HCT116 (cell line): ENCODE measurements around the gene NTNG2. TPM values are rescaled to one million over a fixed set of nuclear protein-coding genes. Genes with fewer than 3 reads are reported as not detected.

Experiments
- ATAC-seq: fragments of 200-7000 bp; cut with Tn5 transposase; 2 replicates; pipeline ENCODE4 v1.9.1; 2020; ENCODE audit warnings: mild to moderate bottlenecking, moderate library complexity
- BruUV-seq: library from RNA; stranded (reverse); fragments of 400-500 nt; replicated peaks from 2 replicates; lab custom pipeline; 2021; lab: Mats Ljungman, UMichigan
- CTCF ChIA-PET: fragments of 300-600 bp; sonication (Branson Sonifier 250); formaldehyde crosslinking; loops from one replicate; lab custom pipeline; 2021; ENCODE audit warnings: antibody characterized with exemption; lab: Charles Lee
- POLR2A ChIA-PET: fragments of 300-600, 350-600 bp; sonication (Branson Sonifier 250); formaldehyde crosslinking; loops from one replicate; lab custom pipeline; 2021; ENCODE audit warnings: antibody characterized with exemption; lab: Charles Lee
- RAD21 ChIA-PET, 2 experiments: fragments of 300-600 bp; sonication (Branson Sonifier 250); formaldehyde crosslinking; loops; one replicate each; lab custom pipeline; 2023; ENCODE audit warnings: low total read pairs in 2 of 2; ENCODE audit not compliant: uncharacterized antibody in 2 of 2, unreplicated experiment in 2 of 2, low non-redundant PET in 1 of 2; lab: Charles Lee
- DNase-seq: peaks from one replicate; pipeline ENCODE4 v3.0.0-alpha.2; 2010; ENCODE audit warnings: low read depth, low spot score
- H2AFZ ChIP-seq: fragments of 200-600 bp; shearing (Covaris generic), sonication (generic); 2 replicates; pipeline ENCODE4 v1.6.1; 2017; ENCODE audit warnings: low read depth, mixed run types, mixed read lengths, antibody characterized with exemption, low read length; ENCODE audit not compliant: poor library complexity, severe bottlenecking
- H3K27ac ChIP-seq: 2 replicates; pipeline ENCODE4 v1.5.1; 2012; ENCODE audit warnings: low read depth, low read length
- H3K27me3 ChIP-seq: fragments of 200-600 bp; sonication (generic); 2 replicates; pipeline ENCODE4 v1.6.1; 2016; ENCODE audit warnings: mixed run types, low read length, mixed read lengths; ENCODE audit not compliant: insufficient read depth
- H3K36me3 ChIP-seq, 2 experiments: fragments of 200-500 bp in 1 of 2; fragments of 200-600 bp in 1 of 2; sonication (Bioruptor generic) in 1 of 2; sonication (generic) in 1 of 2; 2 replicates each; pipeline versions ENCODE4 v1.5.1 to v1.6.1; 2014 to 2016; ENCODE audit warnings: low read length in 2 of 2, inconsistent platforms in 1 of 2, mixed read lengths in 1 of 2, mixed run types in 1 of 2; ENCODE audit not compliant: insufficient read depth in 2 of 2, control insufficient read depth in 1 of 2
- H3K4me1 ChIP-seq, 2 experiments: fragments of 200-600 bp in 1 of 2; sonication (generic) in 1 of 2; 2 replicates each; pipeline versions ENCODE4 v1.5.1 to v1.6.1; 2012 to 2017; ENCODE audit warnings: low read length in 2 of 2, inconsistent platforms in 1 of 2, mild to moderate bottlenecking in 1 of 2, mixed read lengths in 1 of 2, mixed run types in 1 of 2, moderate library complexity in 1 of 2; ENCODE audit not compliant: insufficient read depth in 2 of 2, control insufficient read depth in 1 of 2
- H3K4me2 ChIP-seq: fragments of 200-600 bp; sonication (generic); 2 replicates; pipeline ENCODE4 v1.6.1; 2017; ENCODE audit warnings: mixed run types, low read length, mixed read lengths
- H3K4me3 ChIP-seq, 2 experiments: fragments of 200-600 bp in 1 of 2; sonication (generic) in 1 of 2; replicated peaks in 1 of 2; 2 replicates each; pipeline ENCODE4 v1.5.1; 2011 to 2016; ENCODE audit warnings: low read length in 2 of 2, control low read depth in 1 of 2, low read depth in 1 of 2, mild to moderate bottlenecking in 1 of 2, mixed read lengths in 1 of 2, mixed run types in 1 of 2
- H3K79me2 ChIP-seq: fragments of 200-600 bp; sonication (generic); 2 replicates; pipeline ENCODE4 v1.6.1; 2017; ENCODE audit warnings: mild to moderate bottlenecking, mixed run types, low read length, moderate library complexity, mixed read lengths; ENCODE audit not compliant: insufficient read depth
- H3K9ac ChIP-seq: fragments of 200-600 bp; sonication (generic); 2 replicates; pipeline ENCODE4 v1.6.1; 2016; ENCODE audit warnings: low read length, mixed read lengths
- H3K9me2 ChIP-seq: fragments of 200-600 bp; sonication (generic), shearing (Covaris generic); 2 replicates; pipeline ENCODE4 v1.6.1; 2017; ENCODE audit warnings: mixed run types, mild to moderate bottlenecking, moderate library complexity; ENCODE audit not compliant: insufficient read depth
- H3K9me3 ChIP-seq, 2 experiments: fragments of 200-500 bp in 1 of 2; fragments of 200-600 bp in 1 of 2; sonication (Bioruptor generic) in 1 of 2; sonication (generic) in 1 of 2; 2 replicates each; pipeline ENCODE4 v1.6.1; 2014 to 2017; ENCODE audit warnings: low read length in 2 of 2, mixed read lengths in 2 of 2, inconsistent platforms in 1 of 2, low read depth in 1 of 2, mild to moderate bottlenecking in 1 of 2, mixed run types in 1 of 2, moderate library complexity in 1 of 2; ENCODE audit not compliant: control insufficient read depth in 1 of 2, insufficient read depth in 1 of 2
- H4K20me1 ChIP-seq: fragments of 200-600 bp; sonication (generic), shearing (Covaris generic); 2 replicates; pipeline ENCODE4 v1.6.1; 2017; ENCODE audit warnings: mixed run types, mild to moderate bottlenecking, moderate library complexity; ENCODE audit not compliant: insufficient read depth
- CEBPB ChIP-seq: IDR thresholded peaks from 2 replicates; pipeline ENCODE4 v1.6.1; 2012; ENCODE audit warnings: low read depth
- EZH2phosphoT487 ChIP-seq: fragments of 200-600 bp; IDR thresholded peaks from 2 replicates; pipeline ENCODE4 v1.6.1; 2018; ENCODE audit warnings: antibody characterized with exemption, borderline replicate concordance
- FOSL1 ChIP-seq: IDR thresholded peaks from 2 replicates; pipeline ENCODE4 v1.6.1; 2012; ENCODE audit warnings: low read depth
- POLR2A ChIP-seq: IDR thresholded peaks from 2 replicates; pipeline ENCODE4 v1.7.0; 2011; ENCODE audit warnings: borderline replicate concordance; ENCODE audit not compliant: insufficient read depth, insufficient read length; ENCODE audit errors: extremely low read depth
- POLR2AphosphoS5 ChIP-seq: IDR thresholded peaks from 2 replicates; pipeline ENCODE4 v1.6.1; 2011; ENCODE audit warnings: mild to moderate bottlenecking, low read depth, low read length, moderate library complexity
- RAD21 ChIP-seq: IDR thresholded peaks from 2 replicates; pipeline ENCODE4 v1.6.1; 2012; ENCODE audit warnings: low read depth, mild to moderate bottlenecking
- REST ChIP-seq: IDR thresholded peaks from 2 replicates; pipeline ENCODE4 v1.6.1; 2012; ENCODE audit warnings: low read depth
- SRF ChIP-seq: IDR thresholded peaks from 2 replicates; pipeline ENCODE4 v1.6.1; 2012; ENCODE audit warnings: low read depth
- YY1 ChIP-seq: IDR thresholded peaks from 2 replicates; pipeline ENCODE4 v1.6.1; 2011; ENCODE audit warnings: low read length, low read depth, moderate library complexity, mild to moderate bottlenecking; ENCODE audit not compliant: insufficient replicate concordance; ENCODE audit errors: extremely low read depth
- intact Hi-C: fragments of 100-400 bp; cut with micrococcal nuclease; formaldehyde crosslinking; loops from 2 replicates; pipeline ENCODE4 v1.10.0; 2022
- total RNA-seq: library from RNA; stranded (reverse); gene quantifications from one replicate; pipeline ENCODE4 v1.2.1, GENCODE V29; 2021; ENCODE audit not compliant: unreplicated experiment
- TF ChIP-seq, protein P1 (sequence below): IDR thresholded peaks from 2 replicates; pipeline ENCODE4 v1.6.1; 2011; ENCODE audit warnings: mild to moderate bottlenecking, low read length, moderate library complexity; ENCODE audit not compliant: insufficient replicate concordance; ENCODE audit errors: extremely low read depth
- TF ChIP-seq, protein P2 (sequence below), 3 experiments: fragments of 200-600 bp in 1 of 3; sonication (generic) in 1 of 3; IDR thresholded peaks in 2 of 3; conservative IDR thresholded peaks in 1 of 3; 2 replicates each; pipeline ENCODE4 v1.5.1; 2012 to 2017; ENCODE audit warnings: low read depth in 2 of 3, low read length in 2 of 3, antibody characterized with exemption in 1 of 3, borderline replicate concordance in 1 of 3, control low read depth in 1 of 3, mild to moderate bottlenecking in 1 of 3, mixed read lengths in 1 of 3, mixed run types in 1 of 3, moderate library complexity in 1 of 3; ENCODE audit not compliant: insufficient read depth in 1 of 3

The NTNG2 gene
- total RNA-seq, 1 experiment from 2014 or later, result 2.5 TPM

- TF ChIP-seq, protein P1, sequence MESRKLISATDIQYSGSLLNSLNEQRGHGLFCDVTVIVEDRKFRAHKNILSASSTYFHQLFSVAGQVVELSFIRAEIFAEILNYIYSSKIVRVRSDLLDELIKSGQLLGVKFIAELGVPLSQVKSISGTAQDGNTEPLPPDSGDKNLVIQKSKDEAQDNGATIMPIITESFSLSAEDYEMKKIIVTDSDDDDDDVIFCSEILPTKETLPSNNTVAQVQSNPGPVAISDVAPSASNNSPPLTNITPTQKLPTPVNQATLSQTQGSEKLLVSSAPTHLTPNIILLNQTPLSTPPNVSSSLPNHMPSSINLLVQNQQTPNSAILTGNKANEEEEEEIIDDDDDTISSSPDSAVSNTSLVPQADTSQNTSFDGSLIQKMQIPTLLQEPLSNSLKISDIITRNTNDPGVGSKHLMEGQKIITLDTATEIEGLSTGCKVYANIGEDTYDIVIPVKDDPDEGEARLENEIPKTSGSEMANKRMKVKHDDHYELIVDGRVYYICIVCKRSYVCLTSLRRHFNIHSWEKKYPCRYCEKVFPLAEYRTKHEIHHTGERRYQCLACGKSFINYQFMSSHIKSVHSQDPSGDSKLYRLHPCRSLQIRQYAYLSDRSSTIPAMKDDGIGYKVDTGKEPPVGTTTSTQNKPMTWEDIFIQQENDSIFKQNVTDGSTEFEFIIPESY, result no peak
- TF ChIP-seq POLR2AphosphoS5, result no peak
- TF ChIP-seq, all 23 proteins: peak for 0
These were observed 6.3 kb upstream of the NTNG2 start (continued) for GRCh38 chr9:132155568-132155895.

DNA sequence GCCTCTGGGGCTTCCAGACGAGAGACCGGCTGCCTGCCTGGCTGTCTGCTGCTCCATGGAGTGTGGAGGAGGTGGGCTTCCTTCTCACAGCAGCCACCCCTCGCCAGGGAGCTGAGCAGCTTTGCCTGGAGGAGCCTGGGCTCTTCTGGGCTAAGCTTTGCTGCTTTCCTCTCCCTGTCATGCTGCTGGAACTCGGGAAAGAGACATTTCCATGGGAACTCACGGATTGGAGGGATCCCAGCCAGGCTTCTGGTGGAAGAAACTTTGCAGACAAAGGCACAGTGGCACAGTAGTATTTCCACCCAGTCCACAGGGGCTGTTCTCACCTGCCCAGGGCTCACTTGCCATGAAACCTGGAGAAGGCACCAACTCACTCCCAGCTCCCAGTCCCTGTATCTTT is 5.6 kb upstream of the NTNG2 start:
- no TSS peak for BruUV-seq
- intact Hi-C loops, result no loop called here
- TF ChIP-seq, protein P1, result no peak
- TF ChIP-seq YY1, result no peak
- TF ChIP-seq CEBPB, result no peak
- no peak for TF ChIP-seq SRF
- TF ChIP-seq RAD21, result no peak
- TF ChIP-seq EZH2phosphoT487, result no peak
- no peak for TF ChIP-seq POLR2A
- TF ChIP-seq FOSL1, result no peak
- TF ChIP-seq, protein P2, sequence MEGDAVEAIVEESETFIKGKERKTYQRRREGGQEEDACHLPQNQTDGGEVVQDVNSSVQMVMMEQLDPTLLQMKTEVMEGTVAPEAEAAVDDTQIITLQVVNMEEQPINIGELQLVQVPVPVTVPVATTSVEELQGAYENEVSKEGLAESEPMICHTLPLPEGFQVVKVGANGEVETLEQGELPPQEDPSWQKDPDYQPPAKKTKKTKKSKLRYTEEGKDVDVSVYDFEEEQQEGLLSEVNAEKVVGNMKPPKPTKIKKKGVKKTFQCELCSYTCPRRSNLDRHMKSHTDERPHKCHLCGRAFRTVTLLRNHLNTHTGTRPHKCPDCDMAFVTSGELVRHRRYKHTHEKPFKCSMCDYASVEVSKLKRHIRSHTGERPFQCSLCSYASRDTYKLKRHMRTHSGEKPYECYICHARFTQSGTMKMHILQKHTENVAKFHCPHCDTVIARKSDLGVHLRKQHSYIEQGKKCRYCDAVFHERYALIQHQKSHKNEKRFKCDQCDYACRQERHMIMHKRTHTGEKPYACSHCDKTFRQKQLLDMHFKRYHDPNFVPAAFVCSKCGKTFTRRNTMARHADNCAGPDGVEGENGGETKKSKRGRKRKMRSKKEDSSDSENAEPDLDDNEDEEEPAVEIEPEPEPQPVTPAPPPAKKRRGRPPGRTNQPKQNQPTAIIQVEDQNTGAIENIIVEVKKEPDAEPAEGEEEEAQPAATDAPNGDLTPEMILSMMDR (IDR thresholded peaks at IDR 0.05 in 2 of 3, conservative IDR thresholded peaks at IDR 0.05 in 1 of 3; ENCODE audit: borderline replicate concordance in 1 of 3, insufficient read depth in 1 of 3, low read depth in 2 of 3, low read length in 2 of 3), result no peak
- TF ChIP-seq POLR2AphosphoS5, result no peak
- TF ChIP-seq REST, result no peak
- ChIA-PET CTCF (interaction anchor here (0.7 kb wide), 1 partner anchor 79 kb away, joined by 4 read pairs; no protein-coding TSS in a partner anchor), POLR2A (no interaction called here), RAD21 (no interaction called here)
- Histone ChIP-seq H4K20me1 (no peaks in the 10 kb centered on the region), H2AFZ (no peak overlapping the region), H3K27ac (no peak overlapping the region), H3K27me3 (0 out of 2 replicates have a peak, but pooled peaks cover 5% of the 10 kb centered on the region), H3K4me3 (no peak overlapping the region), H3K36me3 (no peaks in the 10 kb centered on the region), H3K9ac (no peak overlapping the region), H3K4me2 (no peak overlapping the region), H3K9me3 (no peaks in the 10 kb centered on the region), H3K9me2 (no peaks in the 10 kb centered on the region), H3K4me1 (peaks cover 0 to 8% of the 10 kb centered on the region in 2 experiments; a peak in 1 of 4 replicates), H3K79me2 (no peaks in the 10 kb centered on the region)
- DNase-seq (no peak), ATAC-seq (no peak)
